ENCODE results near the gene DAZAP1. TPM values are rescaled to one million over a fixed set of nuclear protein-coding genes. Genes with fewer than 3 reads are reported as not detected.

DAZAP1 gene
- polyA plus RNA-seq, 1 donor (not counting 4 experiments of a cell fraction or from before 2014, with no cell fraction given): 99.2 TPM

- DNase-seq (ENCODE audit: low read depth, low spot score) (no peak), FAIRE-seq (no peak)
- Histone ChIP-seq H3K4me2 (ENCODE audit: control insufficient read depth, extremely low read depth, insufficient read depth, low read depth, low read length) (peak overlapping the region; percentile 14), H3K79me2 (ENCODE audit: control insufficient read depth, insufficient read depth, low read length) (peaks cover 40% of the 10 kb centered on the region), H3K9me3 (ENCODE audit: control insufficient read depth, low read depth, low read length) (no peaks in the 10 kb centered on the region), H3K9me1 (ENCODE audit: control insufficient read depth, extremely low read depth, insufficient read depth, low read length) (no peaks in the 10 kb centered on the region), H3K27ac (ENCODE audit: control insufficient read depth, insufficient read depth, low read length) (no peak overlapping the region), H3K36me3 (ENCODE audit: control insufficient read depth in 2 of 2, extremely low read depth in 1 of 2, insufficient read depth in 2 of 2, low read length in 2 of 2) (peaks cover 41 to 42% of the 10 kb centered on the region in 2 experiments), H3K4me3 (ENCODE audit: control insufficient read depth in 2 of 3, extremely low read depth in 1 of 3, insufficient read depth in 2 of 3, low read depth in 1 of 3, low read length in 3 of 3) (peak overlapping the region in 1 of 3 experiments; percentile 96), H3K27me3 (ENCODE audit: control insufficient read depth, extremely low read depth, insufficient read depth, low read length) (no peaks in the 10 kb centered on the region), H4K20me1 (ENCODE audit: control insufficient read depth, extremely low read depth, insufficient read depth, low read length) (peaks cover 22% of the 10 kb centered on the region), H3K4me1 (ENCODE audit: control insufficient read depth, extremely low read depth, insufficient read depth, low read length) (peaks cover 12% of the 10 kb centered on the region), H2AFZ (ENCODE audit: control insufficient read depth, low read length) (no peak overlapping the region), H3K9ac (ENCODE audit: control insufficient read depth, extremely low read depth, insufficient read depth, low read length) (no peak overlapping the region)
- TF ChIP-seq EZH2 (IDR thresholded peaks at IDR 0.05; ENCODE audit: low read length) (no peak), CTCF (optimal IDR thresholded peaks at IDR 0.05 in 1 of 3, IDR thresholded peaks at IDR 0.05 in 1 of 3, conservative IDR thresholded peaks at IDR 0.05 in 1 of 3; ENCODE audit: extremely low read depth in 1 of 3, insufficient read depth in 2 of 3, low read length in 3 of 3) (no peak)
- dilution Hi-C loops (cut with MboI; ENCODE audit: extremely low pct_ligation_motif_present, low sequenced_read_pairs): no loop called here
Observed at GRCh38 chr19:1437609-1438008, 30.2 kb downstream of the DAZAP1 start.

DNA sequence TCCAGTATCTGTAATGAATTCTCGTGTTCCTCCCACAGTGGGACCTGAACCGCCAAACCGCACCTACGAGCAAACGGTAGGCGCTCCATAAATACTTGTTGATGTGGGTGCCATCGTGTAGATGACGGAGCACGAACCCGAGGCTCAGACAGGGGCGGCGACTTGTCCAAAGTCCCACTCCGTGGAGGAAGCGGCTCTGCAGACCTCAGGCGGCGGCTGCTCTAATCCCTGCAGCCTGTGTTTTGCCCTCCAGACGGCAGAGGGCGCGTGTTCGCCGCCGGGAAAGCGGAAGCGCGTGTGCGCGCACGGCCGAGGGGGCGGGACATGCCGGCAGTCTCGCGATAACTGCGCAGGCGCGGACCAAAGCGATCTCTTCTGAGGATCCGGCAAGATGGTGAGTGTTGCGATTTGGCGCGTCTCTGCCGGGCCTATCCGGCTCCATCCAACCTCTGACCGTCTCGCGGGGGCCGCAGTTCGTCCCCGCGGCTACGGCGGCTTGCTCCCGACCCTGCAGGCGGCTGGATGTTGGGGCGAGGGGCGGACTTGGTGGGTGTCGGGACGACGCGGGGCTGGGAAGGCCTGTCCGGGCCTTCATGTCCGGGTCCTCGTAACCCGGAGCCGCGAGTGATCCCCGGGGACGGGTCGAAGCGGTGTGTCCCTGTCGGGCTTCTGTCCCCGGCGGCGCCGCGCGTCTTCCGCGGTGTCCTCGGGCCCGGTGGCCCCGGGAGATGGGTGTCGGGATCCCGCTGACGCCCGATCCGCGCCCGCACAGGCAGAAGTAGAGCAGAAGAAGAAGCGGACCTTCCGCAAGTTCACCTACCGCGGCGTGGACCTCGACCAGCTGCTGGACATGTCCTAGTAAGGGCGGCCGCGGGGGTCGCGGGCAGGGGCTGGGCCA is 30.9 kb downstream of the DAZAP1 start, which contains the start of gene RPS15:
TSS of gene RPS15 (plus strand) at position 362 of the 898 bp plus-strand sequence. CDS start at position 392, 30 bp downstream.
- peaks cover 40% of the 10 kb centered on the region for H3K79me2 ChIP-seq (ENCODE audit: control insufficient read depth, insufficient read depth, low read length)
- peak within 1 kb of the TSS; percentile 87 for H3K4me2 ChIP-seq (ENCODE audit: control insufficient read depth, extremely low read depth, insufficient read depth, low read depth, low read length)
- H3K9me1 ChIP-seq (ENCODE audit: control insufficient read depth, extremely low read depth, insufficient read depth, low read length): no peaks in the 10 kb centered on the region
- peaks cover 22% of the 10 kb centered on the region for H4K20me1 ChIP-seq (ENCODE audit: control insufficient read depth, extremely low read depth, insufficient read depth, low read length)
- H3K4me3 ChIP-seq (ENCODE audit: control insufficient read depth in 2 of 3, extremely low read depth in 1 of 3, insufficient read depth in 2 of 3, low read depth in 1 of 3, low read length in 3 of 3): peak within 1 kb of the TSS; percentile 73 to 96 (median 88)
- no peak within 1 kb of the TSS for H2AFZ ChIP-seq (ENCODE audit: control insufficient read depth, low read length)
- dilution Hi-C loops (cut with MboI; ENCODE audit: extremely low pct_ligation_motif_present, low sequenced_read_pairs): no loop called here
- peaks cover 39 to 41% of the 10 kb centered on the region in 2 experiments for H3K36me3 ChIP-seq (ENCODE audit: control insufficient read depth in 2 of 2, extremely low read depth in 1 of 2, insufficient read depth in 2 of 2, low read length in 2 of 2)
- FAIRE-seq (no peak), DNase-seq (ENCODE audit: low read depth, low spot score) (peak; percentile 90)
- peak within 1 kb of the TSS; percentile 88 for H3K27ac ChIP-seq (ENCODE audit: control insufficient read depth, insufficient read depth, low read length)
- H3K9ac ChIP-seq (ENCODE audit: control insufficient read depth, extremely low read depth, insufficient read depth, low read length): peak within 1 kb of the TSS; percentile 94
- H3K9me3 ChIP-seq (ENCODE audit: control insufficient read depth, low read depth, low read length): no peaks in the 10 kb centered on the region
- peaks cover 12% of the 10 kb centered on the region for H3K4me1 ChIP-seq (ENCODE audit: control insufficient read depth, extremely low read depth, insufficient read depth, low read length)
- no peaks in the 10 kb centered on the region for H3K27me3 ChIP-seq (ENCODE audit: control insufficient read depth, extremely low read depth, insufficient read depth, low read length)
- TF ChIP-seq EZH2 (IDR thresholded peaks at IDR 0.05; ENCODE audit: low read length): no peak
- TF ChIP-seq CTCF (optimal IDR thresholded peaks at IDR 0.05 in 1 of 3, IDR thresholded peaks at IDR 0.05 in 1 of 3, conservative IDR thresholded peaks at IDR 0.05 in 1 of 3; ENCODE audit: extremely low read depth in 1 of 3, insufficient read depth in 2 of 3, low read length in 3 of 3): peak; percentile 81 to 98 (median 98)

Measured in keratinocyte (primary cell).